LoVo (cell line): ENCODE data around the gene AUTS2.
A peak's percentile ranks its signal among the peaks of the same experiment; 100 is the strongest.

Experiments used
- DNase-seq: peaks from one replicate; pipeline ENCODE4 v3.0.0-alpha.2; 2016; ENCODE audit warnings: low spot score

Gene AUTS2

GRCh38 chr7:70307544-70308106 is 709.4 kb downstream of the AUTS2 start:
- DNase-seq = peak; percentile 35

GRCh38 chr7:70312336-70312735 is 714.1 kb downstream of the AUTS2 start:
- no peak for DNase-seq

- DNase-seq = no peak
Observed at GRCh38 chr7:70313271-70313670, 715.0 kb downstream of the AUTS2 start.

- DNase-seq = no peak
Observed at GRCh38 chr7:70313687-70314086, 715.4 kb downstream of the AUTS2 start.

GRCh38 chr7:70314221-70314620 is 715.9 kb downstream of the AUTS2 start:
- no peak for DNase-seq

- DNase-seq = no peak
Observed at GRCh38 chr7:70316745-70317144, 718.5 kb downstream of the AUTS2 start.

GRCh38 chr7:70317356-70317755 is 719.1 kb downstream of the AUTS2 start:
- peak; percentile 12 for DNase-seq

GRCh38 chr7:70318511-70318910 is 720.2 kb downstream of the AUTS2 start:
- DNase-seq = no peak

GRCh38 chr7:70319057-70319456 is 720.8 kb downstream of the AUTS2 start:
- no peak for DNase-seq

- DNase-seq = no peak
Observed at GRCh38 chr7:70321016-70321590, 722.8 kb downstream of the AUTS2 start.

GRCh38 chr7:70322856-70323255 is 724.6 kb downstream of the AUTS2 start:
- no peak for DNase-seq

GRCh38 chr7:70325509-70326101 is 727.3 kb downstream of the AUTS2 start:
- no peak for DNase-seq

GRCh38 chr7:70334295-70334694 is 736.0 kb downstream of the AUTS2 start:
- DNase-seq = no peak

GRCh38 chr7:70334871-70335270 is 736.6 kb downstream of the AUTS2 start:
- no peak for DNase-seq

- no peak for DNase-seq
Observed at GRCh38 chr7:70336536-70336935, 738.3 kb downstream of the AUTS2 start.

GRCh38 chr7:70338015-70338414 is 739.7 kb downstream of the AUTS2 start:
- no peak for DNase-seq

- no peak for DNase-seq
Observed at GRCh38 chr7:70340236-70340635, 742.0 kb downstream of the AUTS2 start.

- DNase-seq = no peak
Observed at GRCh38 chr7:70341446-70341845, 743.2 kb downstream of the AUTS2 start.

- no peak for DNase-seq
Observed at GRCh38 chr7:70343519-70343918, 745.2 kb downstream of the AUTS2 start.

GRCh38 chr7:70344726-70345125 is 746.5 kb downstream of the AUTS2 start:
- no peak for DNase-seq

GRCh38 chr7:70346844-70347462 is 748.7 kb downstream of the AUTS2 start:
- no peak for DNase-seq

GRCh38 chr7:70347463-70348254 is 749.4 kb downstream of the AUTS2 start:
- no peak for DNase-seq

GRCh38 chr7:70349031-70349430 is 750.8 kb downstream of the AUTS2 start:
- no peak for DNase-seq
